ENCODE results near the gene TNFSF10. TPM values are rescaled to one million over a fixed set of nuclear protein-coding genes. Genes with fewer than 3 reads are reported as not detected.

TNFSF10 gene
- polyA plus RNA-seq, 1 of the 3 experiments (the other 2 are of a cell fraction) = 0.10 TPM

DNA sequence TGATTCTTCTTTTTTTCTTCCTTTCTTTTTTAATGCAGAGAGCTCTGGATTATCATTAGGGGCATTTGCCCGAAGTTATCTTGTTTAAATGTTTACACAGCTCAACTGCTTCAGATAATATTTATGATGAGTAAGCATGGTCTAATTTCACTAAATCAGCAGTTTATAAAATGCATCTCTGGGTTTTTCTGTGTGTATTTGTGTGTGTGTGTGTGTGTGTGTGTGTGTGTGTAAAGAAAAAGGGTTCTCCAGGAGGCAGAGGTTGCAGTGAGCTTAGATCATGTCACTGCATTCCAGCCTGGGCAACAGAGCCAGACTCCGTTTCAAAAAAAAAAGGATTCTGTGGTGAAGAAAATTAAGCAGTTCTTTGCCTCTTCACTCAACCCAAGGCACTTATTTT lies 25.9 kb upstream of the TNFSF10 start:
- H3F3A ChIP-seq (replicated peaks; ENCODE audit: insufficient read depth) = no peaks in the 10 kb centered on the region
- no peaks in the 10 kb centered on the region for H3K9me3 ChIP-seq
- H3K9me2 ChIP-seq = no peaks in the 10 kb centered on the region
- 70% methylated on average over 2 of the region's 2 CpGs for WGBS (ENCODE audit: low lambda C conversion rate)
- no peak for TF ChIP-seq ZBTB33 (IDR thresholded peaks at IDR 0.05; ENCODE audit: borderline replicate concordance, low read depth)
- H3K79me2 ChIP-seq (ENCODE audit: insufficient read depth) = no peaks in the 10 kb centered on the region
- H3K4me2 ChIP-seq = no peak overlapping the region
- H3K9ac ChIP-seq = no peak overlapping the region
- CTCF ChIA-PET = no interaction called here
- H3K36me3 ChIP-seq (replicated peaks in 1 of 2; ENCODE audit: control insufficient read depth in 1 of 2, insufficient read depth in 2 of 2, low read length in 1 of 2) = no peaks in the 10 kb centered on the region
- H2AFZ ChIP-seq (ENCODE audit: low read depth) = no peak overlapping the region
- H3K4me1 ChIP-seq (ENCODE audit: control insufficient read depth in 1 of 2, insufficient read depth in 2 of 2, low read depth in 1 of 2, low read length in 1 of 2) = peaks cover 0 to 5% of the 10 kb centered on the region in 2 experiments; a peak in 2 of 4 replicates
- DNase-seq = no peak
- no peak overlapping the region for H3K27ac ChIP-seq (ENCODE audit: low read depth in 2 of 2, low read length in 1 of 2)
- H3K27me3 ChIP-seq (ENCODE audit: insufficient read depth) = no peaks in the 10 kb centered on the region
- POLR2A ChIA-PET = no interaction called here
- no peaks in the 10 kb centered on the region for H4K20me1 ChIP-seq (ENCODE audit: insufficient read depth)
- H3K4me3 ChIP-seq (ENCODE audit: low read depth in 2 of 2, low read length in 1 of 2) = no peak overlapping the region

DNA sequence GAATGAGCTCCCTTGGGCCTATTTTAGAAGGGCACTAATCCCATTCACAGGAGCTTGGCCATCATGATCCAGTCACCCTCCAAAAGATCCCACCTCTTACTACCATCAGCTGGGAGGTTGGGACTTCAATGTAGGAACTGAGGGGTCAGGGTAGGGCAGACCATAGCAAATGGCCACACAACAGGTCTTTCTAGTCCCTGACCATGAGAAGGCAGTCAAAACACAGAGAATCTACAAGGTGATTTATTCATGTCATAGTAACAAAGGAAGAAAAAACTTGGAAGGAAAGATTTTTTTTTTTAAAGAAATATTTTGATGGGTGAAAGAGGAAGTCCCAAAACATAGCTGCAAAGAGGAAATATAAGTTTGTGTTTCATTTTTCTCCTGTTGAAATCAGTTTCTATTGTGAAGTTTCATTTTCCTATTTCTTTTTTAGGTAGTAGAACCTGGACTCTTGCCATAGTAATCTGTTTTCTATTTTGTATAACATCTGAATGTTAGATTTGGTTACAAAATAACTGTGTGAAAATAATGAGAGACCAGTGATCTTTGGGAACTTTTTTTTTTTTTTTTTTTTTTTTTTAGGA lies 23.5 kb upstream of the TNFSF10 start:
- H3K9me2 ChIP-seq = no peaks in the 10 kb centered on the region
- H3K36me3 ChIP-seq (replicated peaks in 1 of 2; ENCODE audit: control insufficient read depth in 1 of 2, insufficient read depth in 2 of 2, low read length in 1 of 2) = no peaks in the 10 kb centered on the region
- peaks cover 2 to 20% of the 10 kb centered on the region in 2 experiments; a peak in 3 of 4 replicates for H3K4me1 ChIP-seq (ENCODE audit: control insufficient read depth in 1 of 2, insufficient read depth in 2 of 2, low read depth in 1 of 2, low read length in 1 of 2)
- no peaks in the 10 kb centered on the region for H3K9me3 ChIP-seq
- POLR2A ChIA-PET = no interaction called here
- DNase-seq = no peak
- H2AFZ ChIP-seq (ENCODE audit: low read depth) = no peak overlapping the region; the same call in 1 of the 2 replicates
- CTCF ChIA-PET = interaction anchor here (1.5 kb wide), 1 partner anchor 65 kb away, joined by 3 read pairs; no protein-coding TSS in a partner anchor
- H3K4me3 ChIP-seq (ENCODE audit: low read depth in 2 of 2, low read length in 1 of 2) = no peak overlapping the region
- H3K27ac ChIP-seq (ENCODE audit: low read depth in 2 of 2, low read length in 1 of 2) = no peak overlapping the region
- H3K27me3 ChIP-seq (ENCODE audit: insufficient read depth) = no peaks in the 10 kb centered on the region
- no peak overlapping the region for H3K4me2 ChIP-seq
- peaks cover 10% of the 10 kb centered on the region for H3F3A ChIP-seq (replicated peaks; ENCODE audit: insufficient read depth)
- no peak overlapping the region for H3K9ac ChIP-seq
- TF ChIP-seq RAD21 (IDR thresholded peaks at IDR 0.05; ENCODE audit: low read length) (no peak), SMC3 (IDR thresholded peaks at IDR 0.05; ENCODE audit: low read depth, low read length) (no peak), TCF12 (IDR thresholded peaks at IDR 0.05) (no peak), MXI1 (IDR thresholded peaks at IDR 0.05; ENCODE audit: low read depth, low read length) (no peak), YY1 (IDR thresholded peaks at IDR 0.05; ENCODE audit: low read depth) (no peak), FOXJ3 (CRISPR knock-in tag; IDR thresholded peaks at IDR 0.05) (no peak), TEAD4 (IDR thresholded peaks at IDR 0.05; ENCODE audit: borderline replicate concordance, insufficient read depth) (no peak), RXRA (IDR thresholded peaks at IDR 0.05; ENCODE audit: borderline replicate concordance, low read depth) (no peak), GABPA (IDR thresholded peaks at IDR 0.05; ENCODE audit: low read depth) (no peak), POLR2AphosphoS5 (IDR thresholded peaks at IDR 0.05; ENCODE audit: low read depth, low read length) (no peak)
- TF ChIP-seq, protein P1, sequence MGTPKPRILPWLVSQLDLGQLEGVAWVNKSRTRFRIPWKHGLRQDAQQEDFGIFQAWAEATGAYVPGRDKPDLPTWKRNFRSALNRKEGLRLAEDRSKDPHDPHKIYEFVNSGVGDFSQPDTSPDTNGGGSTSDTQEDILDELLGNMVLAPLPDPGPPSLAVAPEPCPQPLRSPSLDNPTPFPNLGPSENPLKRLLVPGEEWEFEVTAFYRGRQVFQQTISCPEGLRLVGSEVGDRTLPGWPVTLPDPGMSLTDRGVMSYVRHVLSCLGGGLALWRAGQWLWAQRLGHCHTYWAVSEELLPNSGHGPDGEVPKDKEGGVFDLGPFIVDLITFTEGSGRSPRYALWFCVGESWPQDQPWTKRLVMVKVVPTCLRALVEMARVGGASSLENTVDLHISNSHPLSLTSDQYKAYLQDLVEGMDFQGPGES (IDR thresholded peaks at IDR 0.05; ENCODE audit: low read depth, low read length) = no peak
- H3K79me2 ChIP-seq (ENCODE audit: insufficient read depth) = no peaks in the 10 kb centered on the region
- no peaks in the 10 kb centered on the region for H4K20me1 ChIP-seq (ENCODE audit: insufficient read depth)
